Trophoblast cell (in vitro differentiated cells and primary cell): ENCODE data around the gene SLC66A2.
"Not testable (repeated sequence)": the region's sequence is repeated elsewhere in the genome, so short reads cannot be mapped to it uniquely, and the experiment has no call there.

Experiments used
- DNase-seq, 2 donors: peaks; one replicate each; pipeline ENCODE4 v3.0.0-alpha.2; 2016
- H2AFZ ChIP-seq: 2 replicates; pipeline ENCODE4 v1.6.1; 2013; ENCODE audit warnings: low read length, moderate library complexity, mild to moderate bottlenecking; ENCODE audit not compliant: insufficient read depth, poor library complexity
- H2AK5ac ChIP-seq: 2 replicates; pipeline ENCODE4 v1.6.1; 2013; ENCODE audit warnings: mild to moderate bottlenecking, low read length
- H2BK120ac ChIP-seq: 2 replicates; pipeline ENCODE4 v1.6.1; 2013; ENCODE audit warnings: low read length, mild to moderate bottlenecking, moderate library complexity; ENCODE audit not compliant: insufficient read depth, poor library complexity
- H2BK12ac ChIP-seq: 2 replicates; pipeline ENCODE4 v1.6.1; 2013; ENCODE audit warnings: mild to moderate bottlenecking, low read length, moderate library complexity
- H2BK5ac ChIP-seq: 2 replicates; pipeline ENCODE4 v1.6.1; 2013; ENCODE audit warnings: low read length, low read depth, moderate library complexity, mild to moderate bottlenecking; ENCODE audit not compliant: poor library complexity
- H3K14ac ChIP-seq: 2 replicates; pipeline ENCODE4 v1.6.1; 2013; ENCODE audit warnings: mild to moderate bottlenecking, low read length
- H3K18ac ChIP-seq: 2 replicates; pipeline ENCODE4 v1.6.1; 2013; ENCODE audit warnings: mild to moderate bottlenecking, low read length
- H3K23ac ChIP-seq: 2 replicates; pipeline ENCODE4 v1.6.1; 2013; ENCODE audit warnings: low read length
- H3K27ac ChIP-seq: 2 replicates; pipeline ENCODE4 v1.5.1; 2013; ENCODE audit warnings: low read depth, mild to moderate bottlenecking, inconsistent platforms, low read length, moderate library complexity
- H3K27me3 ChIP-seq: 2 replicates; pipeline ENCODE4 v1.6.1; 2013; ENCODE audit warnings: inconsistent platforms, mild to moderate bottlenecking, low read length, moderate library complexity; ENCODE audit not compliant: insufficient read depth
- H3K36me3 ChIP-seq, 2 experiments: 1 replicate in 1 of 2; 2 replicates in 1 of 2; pipeline ENCODE4 v1.6.1; 2013; ENCODE audit warnings: low read length in 2 of 2, mild to moderate bottlenecking in 2 of 2, moderate library complexity in 1 of 2; ENCODE audit not compliant: insufficient read depth in 2 of 2, control insufficient read depth in 1 of 2
- H3K4ac ChIP-seq: 2 replicates; pipeline ENCODE4 v1.6.1; 2013; ENCODE audit warnings: low read depth, mild to moderate bottlenecking, low read length, moderate library complexity
- H3K4me1 ChIP-seq, 2 experiments: 1 replicate in 1 of 2; 2 replicates in 1 of 2; pipeline ENCODE4 v1.6.1; 2013; ENCODE audit warnings: low read length in 2 of 2, mild to moderate bottlenecking in 2 of 2, moderate library complexity in 1 of 2; ENCODE audit not compliant: insufficient read depth in 2 of 2, control insufficient read depth in 1 of 2
- H3K4me2 ChIP-seq: 2 replicates; pipeline ENCODE4 v1.6.1; 2013; ENCODE audit warnings: inconsistent platforms, mild to moderate bottlenecking, low read length, moderate library complexity
- H3K4me3 ChIP-seq: 2 replicates; pipeline ENCODE4 v1.5.1; 2013; ENCODE audit warnings: mild to moderate bottlenecking, low read depth, low read length, inconsistent platforms
- H3K79me1 ChIP-seq: one replicate; pipeline ENCODE4 v1.6.1; 2013; ENCODE audit warnings: low read length
- H3K79me2 ChIP-seq: 2 replicates; pipeline ENCODE4 v1.6.1; 2013; ENCODE audit warnings: low read length, mild to moderate bottlenecking; ENCODE audit not compliant: control insufficient read depth, insufficient read depth, poor library complexity
- H3K9ac ChIP-seq: 2 replicates; pipeline ENCODE4 v1.6.1; 2013; ENCODE audit warnings: mild to moderate bottlenecking, low read length
- H3K9me3 ChIP-seq: 2 replicates; pipeline ENCODE4 v1.6.1; 2013; ENCODE audit warnings: low read depth, mild to moderate bottlenecking, control low read depth, inconsistent platforms, low read length; ENCODE audit not compliant: insufficient read depth
- H4K12ac ChIP-seq: 2 replicates; pipeline ENCODE4 v1.6.1; 2013; ENCODE audit warnings: low read depth, mild to moderate bottlenecking, low read length, moderate library complexity
- H4K8ac ChIP-seq: 2 replicates; pipeline ENCODE4 v1.6.1; 2013; ENCODE audit warnings: low read depth, mild to moderate bottlenecking, low read length, moderate library complexity
- H4K91ac ChIP-seq: one replicate; pipeline ENCODE4 v1.6.1; 2013; ENCODE audit warnings: low read depth, mild to moderate bottlenecking, low read length, moderate library complexity
- whole genome bisulfite sequencing: extraction: QIAGEN DNeasy Blood & Tissue Kit; methylation state at CpG from one replicate; pipeline ENCODE4 v1.1.7; 2013; ENCODE audit warnings: missing lambda C conversion rate; ENCODE audit not compliant: insufficient read length, insufficient coverage; ENCODE audit errors: extremely low coverage; 5-methylcytosine and 5-hydroxymethylcytosine counted together

SLC66A2 gene

DNA sequence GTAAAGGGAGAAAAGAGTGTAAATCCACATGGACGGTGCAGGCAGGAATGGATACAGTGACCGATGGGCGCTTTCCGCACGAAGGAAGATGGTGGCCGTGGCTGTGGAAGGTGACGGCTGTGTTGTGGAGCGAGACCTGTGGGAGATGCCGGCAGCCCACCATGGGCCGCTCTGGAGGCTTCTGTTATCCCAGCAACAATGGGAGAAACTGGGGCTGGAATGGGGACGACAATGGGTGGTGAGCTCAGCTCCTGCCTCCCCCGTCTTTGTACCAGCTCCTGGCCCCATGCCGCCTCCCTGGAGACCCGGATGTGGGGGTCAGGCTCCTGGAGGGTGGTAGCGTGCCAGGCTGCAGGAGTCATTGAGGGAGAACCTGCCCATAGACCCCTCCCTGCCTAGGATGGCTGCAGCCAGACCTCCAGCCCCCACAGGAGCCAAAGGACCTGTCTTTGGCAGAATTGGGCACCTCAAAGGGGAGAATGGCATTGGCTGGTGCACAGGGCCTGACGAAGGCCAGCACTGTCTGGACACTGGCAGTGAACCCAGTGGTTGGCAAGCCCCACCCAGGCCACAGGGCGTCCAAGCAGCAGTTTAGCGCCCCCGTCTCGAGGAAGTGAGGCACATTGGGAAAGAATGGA is 72.6 kb downstream of the SLC66A2 start:
- Histone ChIP-seq H3K4me3 (no peak overlapping the region), H2BK120ac (no peak overlapping the region), H2BK12ac (no peak overlapping the region), H3K27ac (no peak overlapping the region), H3K4me1 (no peaks in the 10 kb centered on the region), H2AFZ (no peak overlapping the region), H3K9me3 (peaks cover 3% of the 10 kb centered on the region), H3K23ac (no peak overlapping the region), H3K9ac (no peak overlapping the region), H3K79me2 (no peaks in the 10 kb centered on the region), H3K4ac (no peak overlapping the region), H3K18ac (no peak overlapping the region), H3K4me2 (no peak overlapping the region), H4K91ac (no peak overlapping the region), H3K27me3 (no peaks in the 10 kb centered on the region), H4K12ac (no peak overlapping the region), H2AK5ac (no peak overlapping the region), H3K79me1 (no peaks in the 10 kb centered on the region), H3K14ac (no peak overlapping the region), H2BK5ac (no peak overlapping the region), H4K8ac (no peak overlapping the region), H3K36me3 (no peaks in the 10 kb centered on the region)
- no CpG with 5 or more reads among the region's 20 CpGs for WGBS
- no peak for DNase-seq

DNA sequence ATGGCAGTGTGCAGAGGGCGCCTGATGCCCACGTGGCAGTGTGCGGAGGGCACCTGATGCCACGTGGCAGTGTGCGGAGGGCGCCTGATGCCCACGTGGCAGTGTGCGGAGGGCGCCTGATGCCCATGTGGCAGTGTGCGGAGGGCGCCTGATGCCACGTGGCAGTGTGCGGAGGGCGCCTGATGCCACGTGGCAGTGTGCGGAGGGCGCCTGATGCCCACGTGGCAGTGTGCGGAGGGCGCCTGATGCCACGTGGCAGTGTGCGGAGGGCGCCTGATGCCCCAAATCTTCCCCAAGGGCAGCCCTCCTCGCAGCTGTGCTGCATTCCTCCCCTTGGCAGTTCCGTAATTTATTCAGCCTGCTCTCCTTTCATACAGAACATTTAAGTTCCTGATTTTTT is 73.2 kb downstream of the SLC66A2 start:
- WGBS, result no CpG with 5 or more reads among the region's 25 CpGs
- not testable (repeated sequence) for H3K9me3 ChIP-seq, H3K18ac ChIP-seq, H3K36me3 ChIP-seq, H4K91ac ChIP-seq, H2AFZ ChIP-seq, H4K8ac ChIP-seq, H3K4me3 ChIP-seq, H3K27ac ChIP-seq, H2BK5ac ChIP-seq, H3K27me3 ChIP-seq, H2AK5ac ChIP-seq, H3K4me2 ChIP-seq, H3K79me1 ChIP-seq, H3K79me2 ChIP-seq, H4K12ac ChIP-seq, H2BK12ac ChIP-seq, H3K4me1 ChIP-seq, H3K23ac ChIP-seq, H2BK120ac ChIP-seq, DNase-seq, H3K4ac ChIP-seq, H3K14ac ChIP-seq, H3K9ac ChIP-seq

DNA sequence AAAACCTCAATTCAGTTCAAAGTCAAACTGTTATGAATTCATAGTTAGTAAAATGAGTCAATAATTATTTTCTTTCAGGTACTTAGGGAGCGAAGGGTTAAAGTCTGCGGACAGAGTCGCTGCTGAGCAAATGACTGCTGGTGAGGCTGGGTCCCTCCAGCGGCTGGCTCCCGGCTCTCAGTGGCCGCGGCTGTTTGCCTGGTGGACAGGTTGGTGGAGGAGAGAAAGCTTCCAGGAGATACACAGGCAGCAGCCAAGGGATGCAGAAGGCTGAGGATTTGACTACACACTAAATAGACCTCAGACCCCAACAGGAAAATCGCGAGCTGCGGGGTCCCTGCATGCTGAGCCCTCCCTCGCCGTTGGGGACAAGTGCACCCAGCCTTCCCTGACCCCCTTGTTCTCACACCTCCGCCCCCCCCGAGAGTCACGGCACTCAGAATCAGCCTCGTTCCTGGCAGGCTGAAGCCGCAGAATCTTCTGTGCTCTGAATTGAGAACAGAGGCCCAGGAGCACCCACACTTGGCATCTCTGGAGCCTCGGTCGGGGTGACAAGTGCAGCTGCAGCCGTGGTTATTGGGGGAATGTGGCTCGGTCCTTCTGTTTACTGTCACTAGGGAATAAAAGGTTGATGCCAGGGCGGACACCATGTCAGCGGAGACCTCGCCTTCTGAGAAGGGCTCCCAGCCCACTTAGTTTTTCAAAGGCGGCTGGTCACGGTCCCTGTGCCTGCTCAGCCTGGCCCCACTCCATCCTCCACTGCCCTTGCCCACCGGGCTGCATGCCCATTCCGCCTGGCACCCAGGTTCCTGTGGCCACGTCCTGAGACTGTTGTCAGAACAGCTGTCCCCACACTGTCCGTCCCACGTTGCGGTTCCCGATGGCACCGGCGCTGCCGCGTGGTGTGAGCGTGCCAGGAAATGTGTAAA is 74.0 kb downstream of the SLC66A2 start:
- H3K9ac ChIP-seq, result no peak overlapping the region
- no peaks in the 10 kb centered on the region for H3K27me3 ChIP-seq
- no peak overlapping the region for H3K4ac ChIP-seq
- no peak overlapping the region for H3K18ac ChIP-seq
- H3K27ac ChIP-seq, result no peak overlapping the region
- no peak overlapping the region for H3K14ac ChIP-seq
- H3K23ac ChIP-seq, result no peak overlapping the region
- no peaks in the 10 kb centered on the region for H3K4me1 ChIP-seq
- no peaks in the 10 kb centered on the region for H3K36me3 ChIP-seq
- no CpG with 5 or more reads among the region's 38 CpGs for WGBS
- H2BK5ac ChIP-seq, result no peak overlapping the region
- H3K4me2 ChIP-seq, result no peak overlapping the region
- peak overlapping the region; percentile 23 for H3K4me3 ChIP-seq
- no peak overlapping the region for H4K12ac ChIP-seq
- DNase-seq, result no peak
- H2BK12ac ChIP-seq, result no peak overlapping the region
- H4K8ac ChIP-seq, result no peak overlapping the region
- no peaks in the 10 kb centered on the region for H3K79me2 ChIP-seq
- H2BK120ac ChIP-seq, result no peak overlapping the region
- no peak overlapping the region for H2AK5ac ChIP-seq
- peaks cover 3% of the 10 kb centered on the region for H3K9me3 ChIP-seq
- no peak overlapping the region for H4K91ac ChIP-seq
- no peak overlapping the region for H2AFZ ChIP-seq
- no peaks in the 10 kb centered on the region for H3K79me1 ChIP-seq

DNA sequence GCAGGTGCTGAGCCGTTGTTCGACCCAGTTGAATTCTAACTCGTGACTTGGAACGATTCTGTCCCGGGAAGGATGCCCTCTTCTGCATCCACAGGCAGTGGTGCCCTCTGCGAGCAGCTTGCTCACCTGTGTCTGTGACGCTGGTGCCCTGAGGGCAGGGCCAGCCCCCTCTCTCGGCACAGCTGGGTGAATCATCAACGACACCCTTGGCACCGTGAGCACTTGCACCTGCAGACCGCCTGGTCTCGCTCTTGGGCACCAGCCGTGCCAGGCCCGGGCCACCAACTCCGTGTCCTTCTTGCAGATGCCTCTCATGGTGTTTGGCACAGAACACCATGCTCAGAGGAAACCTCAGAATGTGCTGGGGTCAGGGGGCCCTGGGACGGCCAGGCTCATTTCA is 75.0 kb downstream of the SLC66A2 start:
- H3K9me3 ChIP-seq, result peaks cover 3% of the 10 kb centered on the region
- no peak overlapping the region for H3K4ac ChIP-seq
- no peak overlapping the region for H2AK5ac ChIP-seq
- no peak overlapping the region for H4K8ac ChIP-seq
- no peak overlapping the region for H3K27ac ChIP-seq
- no peak overlapping the region for H2BK120ac ChIP-seq
- no peak overlapping the region for H3K23ac ChIP-seq
- no peak overlapping the region for H3K9ac ChIP-seq
- no peak overlapping the region for H3K14ac ChIP-seq
- no peak overlapping the region for H4K91ac ChIP-seq
- no peaks in the 10 kb centered on the region for H3K4me1 ChIP-seq
- no CpG with 5 or more reads among the region's 16 CpGs for WGBS
- H3K79me1 ChIP-seq, result no peaks in the 10 kb centered on the region
- H3K4me2 ChIP-seq, result no peak overlapping the region
- H3K27me3 ChIP-seq, result no peaks in the 10 kb centered on the region
- DNase-seq, result no peak
- no peak overlapping the region for H2AFZ ChIP-seq
- no peak overlapping the region for H2BK5ac ChIP-seq
- H3K4me3 ChIP-seq, result no peak overlapping the region
- no peaks in the 10 kb centered on the region for H3K79me2 ChIP-seq
- H4K12ac ChIP-seq, result no peak overlapping the region
- H2BK12ac ChIP-seq, result no peak overlapping the region
- H3K18ac ChIP-seq, result no peak overlapping the region
- no peaks in the 10 kb centered on the region for H3K36me3 ChIP-seq
